DOHH2 (cell line): Measurements from ENCODE around the gene RING1.

Source experiments
- H3F3A ChIP-seq: fragments of 200-600 bp; sonication (generic), shearing (Covaris generic); 2 replicates; pipeline ENCODE4 v1.6.0; 2016; ENCODE audit warnings: antibody characterized with exemption, mild to moderate bottlenecking; ENCODE audit not compliant: control insufficient read depth, insufficient read depth
- H3K27ac ChIP-seq: fragments of 200-600 bp; sonication (generic); 2 replicates; pipeline ENCODE4 v1.5.1; 2014; ENCODE audit warnings: low read depth, mild to moderate bottlenecking, low read length, moderate library complexity
- H3K27me3 ChIP-seq: fragments of 200-600 bp; sonication (generic); 2 replicates; pipeline ENCODE4 v1.6.1; 2014; ENCODE audit warnings: mild to moderate bottlenecking, low read length, mixed read lengths; ENCODE audit not compliant: control insufficient read depth
- H3K36me3 ChIP-seq: fragments of 200-600 bp; sonication (generic); 2 replicates; pipeline ENCODE4 v1.6.1; 2014; ENCODE audit warnings: mild to moderate bottlenecking, low read length, moderate library complexity, mixed read lengths; ENCODE audit not compliant: control insufficient read depth
- H3K4me1 ChIP-seq: fragments of 200-600 bp; sonication (generic); 2 replicates; pipeline ENCODE4 v1.6.1; 2014; ENCODE audit warnings: mild to moderate bottlenecking, low read length, mixed read lengths; ENCODE audit not compliant: control insufficient read depth
- H3K4me2 ChIP-seq: fragments of 200-600 bp; sonication (generic); 2 replicates; pipeline ENCODE4 v1.6.0; 2014; ENCODE audit warnings: mild to moderate bottlenecking, low read length, moderate library complexity
- H3K4me3 ChIP-seq: fragments of 200-600 bp; sonication (generic); 2 replicates; pipeline ENCODE4 v1.5.1; 2014; ENCODE audit warnings: mild to moderate bottlenecking, low read length, mixed read lengths
- H3K79me2 ChIP-seq: fragments of 200-600 bp; sonication (generic); 2 replicates; pipeline ENCODE4 v1.6.1; 2014; ENCODE audit warnings: mild to moderate bottlenecking, low read length, mixed read lengths; ENCODE audit not compliant: control insufficient read depth
- H3K9me2 ChIP-seq: fragments of 200-600 bp; sonication (generic); replicated peaks from 2 replicates; pipeline ENCODE4 v1.6.1; 2014; ENCODE audit warnings: mild to moderate bottlenecking, low read length, mixed read lengths; ENCODE audit not compliant: control insufficient read depth
- H3K9me3 ChIP-seq: fragments of 200-600 bp; sonication (generic); 2 replicates; pipeline ENCODE4 v1.6.1; 2014; ENCODE audit warnings: antibody characterized with exemption, low read length, mixed read lengths; ENCODE audit not compliant: control insufficient read depth, insufficient read depth
- H4K20me1 ChIP-seq: fragments of 200-600 bp; sonication (generic); 2 replicates; pipeline ENCODE4 v1.6.0; 2014; ENCODE audit warnings: low read depth, mild to moderate bottlenecking, antibody characterized with exemption, low read length, moderate library complexity; ENCODE audit not compliant: control insufficient read depth, insufficient read depth
- CTCF ChIP-seq: fragments of 200-600 bp; sonication (generic); IDR thresholded peaks from one replicate; pipeline ENCODE4 v1.5.1; 2014; ENCODE audit warnings: antibody characterized with exemption, mild to moderate bottlenecking, low read depth, low read length; ENCODE audit not compliant: poor library complexity, severe bottlenecking
- EZH2phosphoT487 ChIP-seq: fragments of 200-600 bp; sonication (generic); IDR thresholded peaks from 2 replicates; pipeline ENCODE4 v1.6.1; 2017; ENCODE audit warnings: borderline replicate concordance, mild to moderate bottlenecking, antibody characterized with exemption, low read length, moderate library complexity, mixed read lengths

RING1 gene

GRCh38 chr6:33192105-33192646 lies 16.1 kb upstream of the RING1 start, which contains the start of gene COL11A2:
Gene COL11A2, minus strand, starts transcription at chr6:33192467. Its CDS starts 227 bp downstream, at chr6:33192240.
- no peaks in the 10 kb centered on the region for H3K9me2 ChIP-seq

GRCh38 chr6:33192671-33193602 lies 15.4 kb upstream of the RING1 start:
- TF ChIP-seq EZH2phosphoT487 (peak; percentile 87), CTCF (no peak)
- Histone ChIP-seq H3K9me3 (no peaks in the 10 kb centered on the region), H3K27ac (no peak overlapping the region), H3F3A (no peaks in the 10 kb centered on the region), H3K79me2 (peaks cover 4% of the 10 kb centered on the region; the same call in 1 of the 2 replicates), H4K20me1 (0 out of 2 replicates have a peak, but pooled peaks cover 4% of the 10 kb centered on the region), H3K9me2 (no peaks in the 10 kb centered on the region), H3K27me3 (peaks cover 25% of the 10 kb centered on the region), H3K4me2 (peak overlapping the region; percentile 65), H3K4me3 (peak overlapping the region; percentile 51), H3K4me1 (peaks cover 19% of the 10 kb centered on the region), H3K36me3 (peaks cover 38% of the 10 kb centered on the region)

More at GRCh38 chr6:33192105-33192646, 16.1 kb upstream of the RING1 start, which contains the start of gene COL11A2:
- Histone ChIP-seq H3K4me1 (peaks cover 12% of the 10 kb centered on the region), H4K20me1 (0 out of 2 replicates have a peak, but pooled peaks cover 3% of the 10 kb centered on the region), H3K4me2 (peak within 1 kb of the TSS; percentile 65), H3K27me3 (peaks cover 25% of the 10 kb centered on the region), H3K4me3 (peak within 1 kb of the TSS; percentile 51), H3K79me2 (no peaks in the 10 kb centered on the region; the same call in 1 of the 2 replicates), H3K36me3 (peaks cover 32% of the 10 kb centered on the region), H3K9me3 (no peaks in the 10 kb centered on the region), H3F3A (no peaks in the 10 kb centered on the region), H3K27ac (no peak within 1 kb of the TSS)
- TF ChIP-seq EZH2phosphoT487: peak; percentile 93
- no peak for TF ChIP-seq CTCF

GRCh38 chr6:33193619-33194018 lies 14.7 kb upstream of the RING1 start:
- H3K79me2 ChIP-seq: peaks cover 9% of the 10 kb centered on the region
- H3K4me1 ChIP-seq: peaks cover 26% of the 10 kb centered on the region
- H3K4me3 ChIP-seq: no peak overlapping the region
- no peak overlapping the region for H3K4me2 ChIP-seq
- no peaks in the 10 kb centered on the region for H3K9me3 ChIP-seq
- peaks cover 44% of the 10 kb centered on the region for H3K36me3 ChIP-seq
- H4K20me1 ChIP-seq: 0 out of 2 replicates have a peak, but pooled peaks cover 4% of the 10 kb centered on the region
- H3K27ac ChIP-seq: no peak overlapping the region
- H3K27me3 ChIP-seq: peaks cover 25% of the 10 kb centered on the region
- no peaks in the 10 kb centered on the region for H3K9me2 ChIP-seq
- H3F3A ChIP-seq: no peaks in the 10 kb centered on the region
- TF ChIP-seq CTCF (no peak), EZH2phosphoT487 (no peak)
